Activated CD8-positive, alpha-beta memory T cell treated with anti-CD3 and anti-CD28 coated beads, Interleukin-2, amount 50 U/mL, for 24 hours (primary cell): Measurements from ENCODE around the gene UQCC2.

ENCODE experiments used
- DNase-seq: peaks from one replicate; pipeline ENCODE4 v3.0.0-alpha.2; 2020; ENCODE audit errors: extremely low read depth

Gene UQCC2

DNA sequence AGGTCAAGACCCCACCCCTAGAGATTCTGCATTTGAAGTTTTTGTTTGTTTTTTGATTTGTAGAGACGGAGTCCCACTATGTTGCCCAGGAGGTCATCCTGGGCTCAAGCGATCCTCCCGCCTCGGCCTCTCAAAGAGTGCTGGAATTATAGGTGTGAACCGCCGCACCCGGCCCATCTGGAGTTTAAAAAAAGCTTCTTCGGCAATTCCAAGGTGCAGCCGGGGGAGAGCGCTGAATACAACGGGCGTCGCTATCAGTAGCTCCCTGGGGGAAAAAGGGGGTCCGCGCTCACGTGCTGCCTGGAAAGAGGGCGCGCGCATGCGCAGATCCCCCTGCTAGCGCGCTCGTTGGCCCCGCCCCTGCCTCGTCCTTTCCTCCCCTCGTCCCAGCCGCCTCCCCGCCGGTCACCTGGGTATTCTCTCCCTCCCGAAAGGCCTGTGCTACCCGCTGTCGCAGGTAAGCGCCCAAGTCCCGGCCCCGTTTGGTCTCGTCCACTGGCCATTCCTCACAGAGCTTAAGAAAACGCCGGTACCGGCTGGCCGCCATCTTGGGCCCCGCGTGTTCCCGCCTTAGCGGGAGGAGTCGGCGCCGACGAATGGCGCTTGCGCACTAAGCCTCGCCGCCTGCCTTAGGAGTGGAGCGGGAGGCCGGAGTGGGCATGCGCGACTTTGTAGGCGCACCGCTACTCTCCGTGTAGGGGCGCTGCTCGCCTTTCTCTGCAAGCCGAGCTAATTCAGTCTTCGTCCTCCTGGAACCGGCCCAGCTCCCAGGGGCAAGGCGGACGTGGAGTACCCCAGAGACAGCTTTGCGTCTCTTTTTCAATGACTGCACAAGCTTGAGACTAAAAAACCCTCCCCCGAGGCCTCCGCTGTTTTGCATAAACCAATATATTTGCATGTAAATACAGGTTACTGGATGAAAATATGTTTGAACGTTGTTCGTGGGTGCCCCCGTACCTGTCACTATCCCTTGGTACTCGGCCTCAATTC lies at the start of gene UQCC2:
Gene UQCC2, minus strand, starts transcription at position 561 of the 990 bp plus-strand sequence. Its CDS starts 14 bp downstream, at position 547.
- DNase-seq: peak; percentile 92

DNA sequence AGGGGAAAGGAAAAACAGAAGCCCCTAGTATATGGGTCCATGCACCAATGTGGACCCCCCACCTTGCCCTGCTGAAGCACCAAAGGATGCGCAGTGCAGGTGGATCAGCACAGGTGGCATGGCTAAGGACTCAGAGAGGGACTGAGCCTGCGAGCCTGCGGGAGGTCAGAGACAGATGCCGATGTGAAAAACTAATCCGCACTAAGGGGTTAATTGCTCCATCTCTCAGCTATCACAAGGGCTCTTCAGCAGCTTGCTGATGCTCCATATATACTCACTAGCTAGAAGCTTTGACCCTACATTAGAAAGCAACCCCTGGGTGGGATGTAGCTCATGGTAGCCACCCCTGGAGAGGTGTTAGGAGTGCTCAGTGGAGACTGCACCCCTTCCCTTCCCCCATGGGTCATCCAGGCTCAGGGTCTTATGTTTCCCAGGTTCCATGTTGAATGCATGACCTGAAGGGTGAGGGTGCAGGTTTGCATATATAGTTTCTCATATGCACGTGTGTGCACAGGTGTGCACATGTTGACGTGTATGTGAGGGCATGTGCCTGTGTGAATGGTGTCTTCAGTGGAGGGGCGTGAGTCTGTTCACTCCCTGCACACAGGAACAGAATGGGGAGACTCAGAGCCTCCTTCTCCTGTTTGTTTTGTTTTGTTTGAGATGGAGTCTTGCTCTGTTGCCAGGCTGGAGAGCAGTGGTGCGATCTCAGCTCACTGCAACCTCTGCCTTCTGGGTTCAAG lies 48.6 kb upstream of the UQCC2 start:
- no peak for DNase-seq

- no peak for DNase-seq
These were observed 47.3 kb upstream of the UQCC2 start for GRCh38 chr6:33758815-33759216.

- no peak for DNase-seq
These were observed 46.4 kb upstream of the UQCC2 start for GRCh38 chr6:33757906-33758305.

GRCh38 chr6:33757113-33757512 lies 45.6 kb upstream of the UQCC2 start:
- DNase-seq: no peak

GRCh38 chr6:33756211-33756954 lies 44.9 kb upstream of the UQCC2 start:
- no peak for DNase-seq

DNA sequence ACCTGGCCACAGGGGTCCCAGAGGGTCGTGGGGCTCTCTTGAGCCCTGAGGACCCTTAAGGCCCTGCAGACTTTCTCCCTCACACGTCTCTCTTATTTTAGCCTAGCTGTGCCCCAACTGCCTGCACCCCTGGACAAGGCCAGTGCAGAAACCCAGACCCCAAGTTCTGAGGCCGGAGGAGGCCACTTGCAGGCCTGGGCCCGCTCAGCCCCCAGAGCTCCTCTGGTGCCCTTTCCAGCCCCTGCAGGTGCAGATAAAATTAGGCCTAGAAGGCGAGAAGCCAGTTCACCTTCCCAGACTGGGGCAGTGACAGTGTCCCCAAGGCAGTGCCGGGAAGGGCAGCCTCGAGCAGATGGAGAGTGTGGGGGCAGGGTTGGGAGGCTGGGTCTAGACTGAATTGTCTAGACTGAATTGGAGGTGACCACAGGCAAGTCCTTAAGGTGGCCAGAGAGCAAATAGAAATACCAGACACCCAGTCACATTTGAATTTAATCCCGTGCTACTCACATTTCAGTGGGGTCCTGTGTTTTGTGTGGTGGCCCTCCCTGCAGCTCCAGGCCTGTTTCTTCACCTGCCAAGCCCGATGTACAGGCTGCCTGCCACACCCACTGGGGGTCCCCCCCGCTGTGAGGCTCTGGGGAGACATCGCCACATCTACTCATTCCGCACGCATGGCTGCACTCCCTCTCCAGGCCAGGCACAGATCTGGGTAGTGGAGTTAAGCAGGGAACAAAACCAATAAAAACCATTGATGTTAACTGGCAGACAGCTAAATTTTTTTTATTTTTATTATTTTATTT lies 43.8 kb upstream of the UQCC2 start:
- DNase-seq: no peak

DNA sequence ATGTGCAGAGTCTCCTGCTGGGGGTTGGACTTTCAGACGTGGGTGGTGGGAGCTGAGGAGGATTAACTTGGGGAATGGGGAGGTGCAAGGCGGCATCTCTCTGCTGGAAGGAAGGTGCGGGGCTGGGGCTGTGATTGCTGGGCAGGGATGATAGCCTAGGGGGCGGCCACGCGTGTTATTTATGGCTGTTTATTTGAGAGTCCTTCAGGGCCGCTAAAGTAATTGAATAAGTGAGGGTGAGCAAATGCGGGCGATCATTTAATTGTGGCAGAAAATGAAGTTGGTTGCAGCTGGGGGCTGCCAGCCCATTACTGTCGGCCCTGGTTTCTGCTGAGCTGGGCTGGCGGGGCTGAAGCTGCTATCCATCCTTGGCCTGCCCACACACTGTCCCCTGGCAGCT lies 42.7 kb upstream of the UQCC2 start:
- no peak for DNase-seq

- no peak for DNase-seq
These were observed 41.1 kb upstream of the UQCC2 start for GRCh38 chr6:33752646-33753015.

DNA sequence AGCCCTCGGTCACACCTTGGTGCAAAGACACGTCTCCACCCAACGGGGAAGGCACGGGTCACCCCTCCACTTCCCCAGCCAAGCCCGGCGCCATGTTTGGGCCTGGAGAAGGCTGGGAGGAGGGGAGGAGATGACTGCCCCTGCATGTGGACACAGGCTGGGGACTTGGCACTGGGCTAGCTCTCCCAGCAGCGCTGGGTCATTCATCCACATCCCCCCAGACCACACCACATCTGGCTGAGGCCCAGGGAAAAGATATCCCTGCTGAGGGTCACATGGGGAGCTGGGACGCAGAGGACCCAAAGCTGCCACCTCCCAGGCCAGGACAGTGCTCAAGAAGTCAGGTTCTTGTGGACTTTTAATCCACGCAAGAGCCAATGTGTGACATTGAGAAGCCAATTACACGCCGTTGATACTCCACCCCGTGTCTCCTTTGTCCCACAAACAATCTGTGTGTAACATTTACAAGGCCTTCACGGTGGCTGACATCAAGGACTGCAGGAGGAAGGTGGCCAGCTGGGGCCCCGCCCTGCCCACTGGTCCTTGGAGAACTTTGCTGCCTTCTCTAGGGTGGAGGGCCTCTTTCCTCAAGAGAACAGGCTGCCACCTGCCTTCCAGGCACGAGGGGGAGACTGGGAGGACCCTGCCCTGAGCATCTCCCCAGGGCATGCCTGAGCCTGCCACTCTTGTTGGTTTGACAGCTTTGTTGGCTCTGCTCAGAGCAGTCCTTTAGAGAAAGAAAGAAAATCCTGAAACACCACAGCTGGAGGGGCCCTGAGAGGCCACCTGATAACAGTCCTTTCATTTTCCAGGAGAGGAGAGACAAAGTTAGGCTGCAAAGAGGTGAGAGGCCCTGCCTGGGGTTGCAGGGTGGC lies 40.5 kb upstream of the UQCC2 start:
- no peak for DNase-seq

- no peak for DNase-seq
These were observed 38.9 kb upstream of the UQCC2 start for GRCh38 chr6:33750244-33750991.

DNA sequence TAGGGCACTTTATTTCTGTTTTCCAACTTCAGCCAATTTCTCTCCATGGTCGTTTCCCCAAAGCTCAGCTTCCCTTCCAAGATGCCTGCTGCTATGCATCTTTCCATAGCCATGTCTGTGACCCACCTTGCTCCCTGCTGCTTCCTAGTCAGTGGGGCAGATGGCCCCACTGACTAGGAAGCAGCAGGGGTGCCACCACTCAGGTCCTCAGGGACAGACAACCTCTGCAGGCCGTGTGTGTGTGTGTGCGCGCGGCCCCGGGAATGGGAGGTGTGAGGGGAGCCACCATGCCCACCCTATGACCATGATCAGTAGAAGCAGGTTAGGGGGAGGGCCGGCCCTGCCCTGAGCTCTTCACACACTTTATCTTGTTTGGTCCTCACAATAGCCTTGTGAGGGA lies 37.9 kb upstream of the UQCC2 start:
- DNase-seq: no peak

DNA sequence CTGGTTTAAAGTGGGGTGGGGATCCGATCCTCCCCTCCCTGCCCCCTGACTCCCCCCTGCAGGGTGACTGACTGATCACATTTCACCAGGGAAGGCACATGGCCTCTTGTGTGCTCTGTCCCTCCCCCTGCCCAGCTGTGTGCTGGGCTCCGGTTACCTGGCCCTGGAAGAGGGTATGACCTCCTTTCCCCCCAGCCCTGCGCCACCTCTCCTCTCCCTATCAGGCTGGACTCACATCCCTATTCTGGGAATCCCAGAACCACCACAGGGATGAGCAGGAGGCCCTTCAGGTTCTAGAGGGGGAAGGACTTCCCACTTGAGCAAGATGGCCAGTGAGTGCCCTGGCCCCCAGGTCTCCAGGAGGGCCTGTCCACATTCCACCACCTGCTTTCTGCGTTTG lies 37.3 kb upstream of the UQCC2 start:
- DNase-seq: no peak

DNA sequence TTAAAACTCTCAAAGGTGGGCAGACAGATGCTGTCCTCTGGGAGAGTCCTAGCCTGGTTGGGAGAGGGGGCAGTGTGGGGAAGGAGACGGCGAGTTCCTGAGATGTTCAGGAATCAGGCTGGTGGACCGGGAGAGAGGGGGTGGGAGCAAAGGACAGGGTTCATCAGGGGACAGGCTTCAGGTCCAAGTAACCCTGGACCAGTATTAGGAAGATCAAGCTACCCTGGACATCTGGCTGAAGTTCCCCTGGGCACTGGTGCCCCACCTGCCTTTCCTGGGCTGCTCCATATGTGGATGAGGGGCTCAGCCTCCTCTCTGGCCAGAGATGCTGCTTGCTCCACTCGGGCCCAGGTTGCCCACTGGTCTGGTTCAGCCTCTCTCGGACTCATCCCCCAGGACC lies 36.3 kb upstream of the UQCC2 start:
- DNase-seq: no peak

DNA sequence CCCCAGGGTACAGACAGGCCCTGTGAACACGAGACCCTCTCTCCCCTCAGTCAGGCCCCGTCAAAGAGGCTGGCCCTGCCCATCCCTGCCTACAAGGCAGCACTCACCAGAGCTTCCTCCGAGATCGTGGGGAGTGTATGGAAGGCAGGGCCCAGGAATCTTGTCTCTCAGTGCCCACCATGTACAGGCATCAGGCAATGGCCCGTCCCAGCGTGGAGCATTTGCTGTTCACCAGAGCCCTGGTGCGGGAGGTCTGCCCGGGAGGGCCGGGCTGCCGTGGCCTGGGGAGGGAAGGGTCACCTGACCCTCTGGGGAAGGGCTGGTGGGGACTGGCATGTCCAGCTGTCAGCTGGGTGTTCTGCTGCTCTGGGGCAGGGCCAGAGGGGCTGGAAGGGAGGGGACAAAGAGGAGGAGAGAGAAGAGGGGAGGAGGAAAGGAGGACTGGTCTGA lies 35.2 kb upstream of the UQCC2 start, which contains the start of gene IP6K3:
Gene IP6K3, minus strand, starts transcription at position 255 of the 450 bp plus-strand sequence. CDS start 11,429 bp downstream, outside the sequence.
- no peak for DNase-seq

GRCh38 chr6:33746036-33746600 lies 34.6 kb upstream of the UQCC2 start:
- no peak for DNase-seq

- DNase-seq: no peak
These were observed 34.0 kb upstream of the UQCC2 start for GRCh38 chr6:33745548-33745947.

DNA sequence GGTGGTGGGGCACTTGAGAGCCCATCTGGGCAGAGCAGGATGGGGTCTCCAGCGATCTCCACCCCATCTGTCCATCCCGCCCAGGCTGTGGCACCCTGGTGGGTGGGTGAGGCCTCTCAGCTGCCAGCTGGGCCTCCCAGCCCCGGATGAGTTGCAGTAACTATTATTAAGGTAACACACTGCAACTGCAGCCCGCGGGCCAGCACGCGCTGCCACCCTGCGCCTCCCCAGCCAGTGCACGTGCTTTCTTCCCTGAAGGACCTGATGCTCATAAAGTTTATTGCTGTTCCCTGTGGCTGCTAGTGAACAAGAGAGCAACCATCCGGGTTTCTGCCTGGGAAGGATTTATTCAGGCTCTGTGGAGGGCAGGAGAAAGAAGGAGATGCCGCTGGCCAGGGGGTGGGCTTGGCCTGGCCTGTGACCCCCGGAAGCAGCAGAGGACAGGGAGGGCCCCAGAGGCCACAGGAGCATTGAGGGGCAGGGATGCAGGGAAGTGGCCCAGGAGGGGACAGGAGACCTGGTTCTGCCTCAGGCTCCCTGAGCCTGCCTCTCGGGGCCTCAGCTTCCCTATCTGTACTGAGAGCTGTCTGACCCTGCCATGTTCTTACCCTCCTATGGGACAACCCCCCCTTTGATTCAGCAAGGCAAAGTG lies 33.5 kb upstream of the UQCC2 start:
- DNase-seq: no peak
